SJSA1 (cell line): ENCODE data around the gene CSNK2A3. TPM values are rescaled to one million over a fixed set of nuclear protein-coding genes. Genes with fewer than 3 reads are reported as not detected.

Experiments used
- DNase-seq, 2 experiments: peaks; one replicate each; pipeline ENCODE4 v3.0.0-alpha.2; 2015 to 2020; ENCODE audit warnings: low spot score in 2 of 2, low read depth in 1 of 2
- H3K27ac ChIP-seq: fragments of 250-450 bp; sonication (Bioruptor Pico); 2 replicates; pipeline ENCODE4 v1.5.1; 2020; ENCODE audit warnings: mild to moderate bottlenecking, moderate library complexity
- H3K27me3 ChIP-seq: fragments of 250-450 bp; sonication (Bioruptor Pico); replicated peaks from 2 replicates; pipeline ENCODE4 v1.5.1; 2020; ENCODE audit warnings: mild to moderate bottlenecking, moderate library complexity
- H3K36me3 ChIP-seq: fragments of 250-450 bp; sonication (Bioruptor Pico); 2 replicates; pipeline ENCODE4 v1.5.1; 2020; ENCODE audit warnings: mild to moderate bottlenecking
- H3K4me1 ChIP-seq: fragments of 250-450 bp; sonication (Bioruptor Pico); replicated peaks from 2 replicates; pipeline ENCODE4 v1.6.1; 2021; ENCODE audit warnings: mild to moderate bottlenecking
- H3K4me3 ChIP-seq: fragments of 250-450 bp; sonication (Bioruptor Pico); 2 replicates; pipeline ENCODE4 v1.5.1; 2020; ENCODE audit warnings: mild to moderate bottlenecking
- H3K9me3 ChIP-seq: fragments of 250-450 bp; sonication (Bioruptor Pico); replicated peaks from 2 replicates; pipeline ENCODE4 v1.5.1; 2020; ENCODE audit warnings: mild to moderate bottlenecking
- total RNA-seq: library from RNA; depleted of rRNA; stranded (reverse); fragments of >200 nt; shearing (Covaris generic); gene quantifications from 2 replicates; pipeline ENCODE4 v1.2.3, GENCODE V29; 2014

The CSNK2A3 gene
- total RNA-seq, 1 experiment from 2014 or later, result 2.3 TPM

DNA sequence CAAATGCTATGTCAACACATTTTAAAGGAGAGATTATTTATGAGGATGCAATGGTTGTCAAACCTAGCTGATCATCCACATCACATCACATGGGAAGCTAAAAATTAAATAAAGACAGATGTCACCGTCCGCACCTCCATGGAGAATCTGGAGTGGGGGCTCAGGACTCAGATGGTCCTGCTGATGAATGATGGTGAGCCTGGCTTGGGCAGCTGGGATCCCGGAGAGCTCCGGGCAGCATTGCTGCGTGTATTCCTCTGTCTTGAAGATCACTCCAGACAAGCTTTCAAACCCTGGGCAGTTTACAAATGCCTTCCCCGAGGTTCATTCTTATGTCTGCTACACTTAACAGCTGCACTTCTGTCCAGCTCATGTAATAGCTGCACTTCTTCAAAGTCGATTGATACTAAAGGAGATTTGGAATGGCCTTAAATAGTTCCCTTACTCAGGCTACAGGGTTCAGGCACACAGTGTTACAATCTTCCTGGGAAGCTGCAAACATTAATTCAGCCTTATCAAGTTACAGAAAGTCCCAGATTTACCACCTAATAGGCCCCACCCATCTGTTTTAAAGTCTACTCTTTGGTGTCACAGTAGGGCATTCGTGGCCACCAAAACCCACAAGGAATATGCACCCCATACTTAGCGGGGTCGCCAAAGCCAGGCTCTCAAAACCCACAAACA lies 34.7 kb upstream of the CSNK2A3 start:
- H3K27me3 ChIP-seq, result no peaks in the 10 kb centered on the region

DNA sequence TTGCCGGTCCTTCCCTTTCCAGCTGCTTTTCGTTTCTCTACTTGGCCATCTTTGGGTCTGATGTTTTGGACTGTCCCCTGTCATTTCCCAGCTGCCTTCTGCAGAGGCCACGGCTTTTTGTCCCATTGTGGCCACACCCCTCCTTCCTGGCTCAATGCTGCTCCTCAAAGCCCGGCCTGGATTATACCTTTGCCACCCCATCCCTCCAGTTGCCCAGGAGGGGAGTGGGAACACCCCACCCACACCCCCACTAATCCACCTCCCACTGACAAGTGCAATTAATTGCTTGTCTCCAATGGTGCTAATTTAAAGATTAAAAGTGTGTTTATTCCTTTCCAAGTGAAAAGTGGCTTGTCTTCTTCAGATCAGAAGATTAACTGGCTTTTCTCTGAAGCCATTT lies 34.2 kb upstream of the CSNK2A3 start:
- Histone ChIP-seq H3K27me3 (no peaks in the 10 kb centered on the region; the same call in 1 of the 2 replicates), H3K9me3 (no peaks in the 10 kb centered on the region), H3K4me1 (peaks cover 10% of the 10 kb centered on the region), H3K36me3 (no peaks in the 10 kb centered on the region), H3K4me3 (no peak overlapping the region), H3K27ac (no peak overlapping the region)
- DNase-seq, result no peak

More for the DNA sequence above, 34.7 kb upstream of the CSNK2A3 start:
- Histone ChIP-seq H3K9me3 (no peaks in the 10 kb centered on the region), H3K27ac (no peak overlapping the region), H3K36me3 (no peaks in the 10 kb centered on the region), H3K4me1 (peaks cover 14% of the 10 kb centered on the region), H3K4me3 (no peak overlapping the region)
- no peak for DNase-seq

DNA sequence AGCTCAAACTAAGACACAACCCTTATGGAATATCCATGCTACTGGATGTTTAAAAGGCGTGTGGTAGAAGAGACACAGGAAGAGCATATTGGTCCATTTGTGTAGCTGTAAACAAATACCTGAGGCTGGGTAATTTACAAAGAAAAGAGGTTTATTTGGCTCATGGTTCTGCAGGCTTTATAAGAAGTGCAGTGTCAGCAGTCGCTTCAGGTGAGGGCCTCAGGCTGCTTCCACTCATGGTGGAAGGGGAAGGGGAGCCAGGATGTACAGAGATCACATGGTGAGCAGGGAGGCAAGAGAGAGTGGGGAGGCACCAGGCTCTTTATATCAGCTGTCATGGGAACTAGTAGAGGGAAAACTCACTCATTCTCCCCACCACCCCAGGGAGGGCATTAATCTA lies 31.8 kb upstream of the CSNK2A3 start:
- Histone ChIP-seq H3K27ac (no peak overlapping the region), H3K27me3 (no peaks in the 10 kb centered on the region; the same call in 1 of the 2 replicates), H3K36me3 (no peaks in the 10 kb centered on the region), H3K4me3 (no peak overlapping the region), H3K4me1 (peaks cover 9% of the 10 kb centered on the region), H3K9me3 (peaks cover 4% of the 10 kb centered on the region; the same call in 1 of the 2 replicates)
- DNase-seq, result no peak

DNA sequence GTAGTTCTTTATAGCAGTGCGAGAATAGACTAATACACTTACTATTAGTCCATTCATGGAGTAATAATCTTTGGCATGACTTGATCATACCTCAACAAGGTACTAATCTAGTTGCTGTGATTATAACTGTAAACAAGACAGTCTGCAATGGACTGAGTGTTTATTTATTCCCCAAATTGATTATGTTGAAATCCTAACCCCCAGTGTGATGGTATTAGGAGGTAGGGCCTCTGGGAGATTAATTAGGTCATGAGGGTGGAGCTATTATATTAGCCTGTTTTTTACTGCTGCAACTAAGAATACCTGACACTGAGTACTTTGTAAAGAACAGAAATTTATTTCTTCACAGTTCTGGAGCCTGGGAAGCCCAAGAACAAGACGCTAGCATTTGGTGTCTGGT lies 30.9 kb upstream of the CSNK2A3 start:
- Histone ChIP-seq H3K4me3 (no peak overlapping the region), H3K4me1 (peaks cover 9% of the 10 kb centered on the region), H3K27ac (no peak overlapping the region), H3K27me3 (no peaks in the 10 kb centered on the region; the same call in 1 of the 2 replicates), H3K36me3 (no peaks in the 10 kb centered on the region), H3K9me3 (peaks cover 4% of the 10 kb centered on the region; the same call in 1 of the 2 replicates)
- no peak for DNase-seq

- Histone ChIP-seq H3K27ac (no peak overlapping the region), H3K4me1 (peaks cover 9% of the 10 kb centered on the region), H3K9me3 (peaks cover 4% of the 10 kb centered on the region; the same call in 1 of the 2 replicates), H3K4me3 (no peak overlapping the region), H3K27me3 (no peaks in the 10 kb centered on the region; the same call in 1 of the 2 replicates), H3K36me3 (no peaks in the 10 kb centered on the region)
- no peak for DNase-seq
Measured at GRCh38 chr11:11382858-11383532, 29.9 kb upstream of the CSNK2A3 start.

DNA sequence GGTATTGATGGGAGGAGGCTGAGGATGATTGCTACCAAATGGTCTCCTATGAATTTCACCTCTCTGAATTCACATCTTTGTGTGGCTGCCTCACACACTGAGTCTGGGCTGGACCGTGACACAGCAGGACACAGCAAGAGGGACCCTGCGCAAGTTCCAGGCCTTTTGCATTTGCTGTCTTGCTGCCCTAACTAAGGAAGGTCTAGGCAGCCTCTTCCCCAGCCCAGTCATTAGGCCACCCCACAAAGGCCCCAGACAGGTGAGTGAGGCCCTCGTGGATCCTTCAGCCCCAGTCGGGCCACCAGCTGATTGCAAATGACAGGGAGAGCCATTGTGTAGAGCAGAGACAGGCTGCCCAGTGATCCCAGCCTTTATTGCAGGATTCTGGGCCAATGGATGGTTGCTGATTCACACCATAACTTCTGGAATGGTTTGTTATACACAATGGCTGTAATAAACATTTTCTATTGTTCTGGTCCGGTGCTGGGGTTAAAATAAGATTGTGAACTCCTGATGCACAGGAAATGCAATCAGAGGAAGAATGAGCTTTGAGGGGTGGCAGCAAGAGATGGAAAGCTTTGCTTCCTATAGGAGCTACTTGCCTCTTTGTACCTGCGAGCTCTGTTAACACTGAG lies 28.5 kb upstream of the CSNK2A3 start:
- DNase-seq, result peak in 1 of 2 experiments; percentile 40
- peaks cover 4% of the 10 kb centered on the region; the same call in 1 of the 2 replicates for H3K9me3 ChIP-seq
- no peaks in the 10 kb centered on the region; the same call in 1 of the 2 replicates for H3K27me3 ChIP-seq
- peaks cover 9% of the 10 kb centered on the region for H3K4me1 ChIP-seq
- H3K4me3 ChIP-seq, result no peak overlapping the region
- H3K36me3 ChIP-seq, result no peaks in the 10 kb centered on the region
- H3K27ac ChIP-seq, result no peak overlapping the region

GRCh38 chr11:11380883-11381282 lies 27.8 kb upstream of the CSNK2A3 start:
- H3K27ac ChIP-seq, result no peak overlapping the region
- H3K4me1 ChIP-seq, result peaks cover 9% of the 10 kb centered on the region
- no peak for DNase-seq
- no peaks in the 10 kb centered on the region; the same call in 1 of the 2 replicates for H3K27me3 ChIP-seq
- H3K36me3 ChIP-seq, result no peaks in the 10 kb centered on the region
- H3K4me3 ChIP-seq, result no peak overlapping the region
- peaks cover 4% of the 10 kb centered on the region; the same call in 1 of the 2 replicates for H3K9me3 ChIP-seq

DNA sequence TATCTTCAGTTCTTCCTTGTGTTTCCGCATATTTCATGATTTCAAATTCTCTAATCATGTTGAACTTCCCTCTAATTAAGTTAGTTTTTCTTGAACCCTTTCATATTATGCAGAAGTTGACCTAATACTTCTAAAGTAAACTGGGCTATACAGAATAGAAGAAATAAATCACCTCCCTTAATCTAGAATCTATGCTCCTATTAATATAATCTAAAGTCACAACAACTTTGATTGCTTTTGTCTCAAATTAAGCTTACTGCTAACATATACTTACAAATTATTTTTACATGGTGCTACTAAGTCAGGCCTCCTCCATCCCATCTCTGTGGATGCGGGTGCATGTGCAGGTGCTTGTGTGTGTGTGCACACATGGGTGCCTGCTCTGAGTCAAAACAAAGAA lies 27.3 kb upstream of the CSNK2A3 start:
- Histone ChIP-seq H3K9me3 (peaks cover 4% of the 10 kb centered on the region; the same call in 1 of the 2 replicates), H3K27me3 (no peaks in the 10 kb centered on the region; the same call in 1 of the 2 replicates), H3K4me3 (no peak overlapping the region), H3K4me1 (peaks cover 9% of the 10 kb centered on the region), H3K27ac (no peak overlapping the region), H3K36me3 (no peaks in the 10 kb centered on the region)
- DNase-seq, result no peak

- Histone ChIP-seq H3K4me3 (no peak overlapping the region), H3K9me3 (peaks cover 4% of the 10 kb centered on the region; the same call in 1 of the 2 replicates), H3K27me3 (no peaks in the 10 kb centered on the region; the same call in 1 of the 2 replicates), H3K27ac (no peak overlapping the region), H3K4me1 (peaks cover 9% of the 10 kb centered on the region), H3K36me3 (no peaks in the 10 kb centered on the region)
- DNase-seq, result no peak
Measured at GRCh38 chr11:11379661-11380060, 26.6 kb upstream of the CSNK2A3 start.

DNA sequence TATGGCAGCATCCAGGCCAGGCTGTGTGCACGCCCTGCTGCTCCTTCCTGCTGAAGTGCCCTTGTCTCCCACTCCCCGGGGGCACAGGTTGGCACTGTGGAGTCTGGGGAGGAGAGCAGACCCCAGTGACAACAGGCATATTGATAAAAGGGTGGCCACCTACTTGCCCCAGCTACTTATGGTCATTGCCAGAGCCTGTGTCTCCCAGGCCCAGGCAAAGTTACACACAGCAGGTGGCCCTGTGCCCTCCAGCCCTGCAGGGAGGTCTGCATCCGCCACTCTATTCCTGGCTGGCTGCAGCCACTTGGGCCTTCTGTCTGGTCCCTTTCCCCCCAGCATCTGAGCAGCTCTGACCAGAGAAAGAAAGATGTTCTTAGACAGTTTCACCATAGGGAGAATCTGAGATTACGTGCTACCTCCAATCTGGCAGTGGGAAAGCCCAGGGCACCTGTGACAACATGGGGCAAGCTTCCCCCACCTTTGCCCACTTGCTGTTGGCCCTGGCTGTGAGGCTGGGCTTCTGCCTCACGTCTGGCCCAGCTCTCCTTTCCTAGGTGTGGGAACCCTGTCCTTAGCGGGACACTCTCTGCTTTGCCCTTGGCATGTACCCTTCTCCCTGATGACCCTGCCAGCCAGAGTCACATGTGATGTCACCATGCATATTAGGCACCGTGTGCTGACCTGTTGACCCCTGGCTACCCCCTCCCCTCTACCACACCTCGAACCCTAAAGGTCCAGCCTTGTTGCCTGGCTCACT lies 25.3 kb upstream of the CSNK2A3 start:
- H3K27ac ChIP-seq, result no peak overlapping the region
- no peak for DNase-seq
- peaks cover 9% of the 10 kb centered on the region for H3K4me1 ChIP-seq
- H3K9me3 ChIP-seq, result peaks cover 4% of the 10 kb centered on the region; the same call in 1 of the 2 replicates
- H3K36me3 ChIP-seq, result no peaks in the 10 kb centered on the region
- H3K4me3 ChIP-seq, result no peak overlapping the region
- no peaks in the 10 kb centered on the region; the same call in 1 of the 2 replicates for H3K27me3 ChIP-seq

DNA sequence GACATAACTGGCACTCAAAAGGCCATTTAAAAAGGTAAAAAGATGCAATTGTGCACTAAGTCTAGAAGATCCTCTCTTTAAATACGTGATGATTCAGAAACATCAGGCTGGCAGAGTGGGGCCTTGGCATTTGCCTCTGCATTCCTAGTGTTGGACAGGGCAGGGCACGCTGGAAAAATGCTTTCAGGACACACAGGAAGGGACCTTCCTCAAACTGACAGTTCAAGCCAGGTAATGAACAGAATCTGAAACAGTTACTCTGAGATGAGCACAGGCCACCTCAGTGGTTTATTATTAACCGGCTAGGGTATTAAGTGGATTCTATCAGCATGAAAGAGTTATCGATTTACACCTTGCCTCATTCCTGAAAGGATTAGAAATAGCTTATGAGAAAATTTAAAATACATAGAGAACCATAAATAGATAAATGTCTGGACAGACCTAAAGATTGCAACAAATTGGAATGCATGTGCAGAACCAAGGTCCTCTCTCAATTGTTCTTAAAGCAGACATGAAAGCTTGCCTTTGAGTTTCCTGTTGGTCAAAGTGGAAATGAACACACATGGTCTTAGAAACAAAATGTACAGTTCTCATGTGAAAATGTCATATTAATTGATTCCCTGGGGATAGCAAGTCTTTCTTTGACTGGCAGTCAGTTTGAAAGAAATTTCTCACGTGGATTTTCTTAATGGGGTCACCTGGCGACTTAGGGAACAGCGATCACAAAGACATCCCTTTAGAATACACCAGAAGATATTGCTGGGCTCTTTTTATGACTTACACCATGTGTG lies 21.5 kb upstream of the CSNK2A3 start:
- H3K27me3 ChIP-seq, result no peaks in the 10 kb centered on the region
- H3K9me3 ChIP-seq, result no peaks in the 10 kb centered on the region
- no peaks in the 10 kb centered on the region for H3K4me1 ChIP-seq
- DNase-seq, result no peak
- no peak overlapping the region for H3K4me3 ChIP-seq
- no peaks in the 10 kb centered on the region for H3K36me3 ChIP-seq
- no peak overlapping the region for H3K27ac ChIP-seq

DNA sequence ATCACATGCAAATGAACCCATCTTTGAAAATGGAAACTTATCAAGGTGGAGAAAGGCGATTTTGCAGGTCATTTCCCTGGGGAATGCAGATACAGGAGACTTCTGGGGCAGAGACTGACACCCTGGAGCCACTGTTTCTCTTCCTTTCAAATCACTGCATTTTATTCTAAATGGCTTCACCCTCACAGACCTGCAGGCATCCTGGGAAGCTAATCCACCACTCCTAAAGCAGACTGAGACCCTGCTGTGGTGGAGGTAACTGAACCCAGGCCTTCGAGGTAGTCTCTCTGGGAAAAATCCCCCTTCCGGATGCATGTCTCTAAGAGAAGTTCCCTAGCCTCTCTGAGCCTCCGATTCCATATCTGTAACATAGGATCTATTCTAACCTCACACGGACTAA lies 20.9 kb upstream of the CSNK2A3 start:
- Histone ChIP-seq H3K4me1 (no peaks in the 10 kb centered on the region), H3K27me3 (no peaks in the 10 kb centered on the region), H3K36me3 (no peaks in the 10 kb centered on the region), H3K4me3 (no peak overlapping the region), H3K9me3 (no peaks in the 10 kb centered on the region), H3K27ac (no peak overlapping the region)
- no peak for DNase-seq

DNA sequence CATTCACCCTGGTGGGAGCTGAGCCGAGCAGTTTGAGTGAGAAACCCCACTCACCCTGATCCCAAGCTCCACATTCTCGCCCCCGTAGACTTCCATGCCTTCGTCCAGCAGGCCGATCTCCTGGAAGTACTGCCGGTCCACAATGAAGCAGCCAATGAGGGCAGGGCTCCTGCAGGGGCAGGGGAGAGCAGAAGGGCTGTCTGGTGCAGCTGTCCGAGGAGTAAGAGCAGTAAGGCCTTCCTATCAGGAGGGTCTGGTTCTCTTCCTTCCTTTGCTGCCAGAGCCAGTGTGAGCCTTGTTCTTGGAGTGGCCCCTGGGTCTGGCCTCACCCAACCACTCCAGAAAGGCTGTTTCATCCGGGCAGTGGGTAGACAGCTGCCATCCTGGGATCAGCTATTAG lies 19.4 kb upstream of the CSNK2A3 start:
- Histone ChIP-seq H3K27ac (no peak overlapping the region), H3K4me3 (no peak overlapping the region), H3K27me3 (no peaks in the 10 kb centered on the region), H3K36me3 (no peaks in the 10 kb centered on the region), H3K9me3 (no peaks in the 10 kb centered on the region), H3K4me1 (no peaks in the 10 kb centered on the region)
- DNase-seq, result no peak
